Cardiac muscle cell (in vitro differentiated cells and primary cell): ENCODE results near the gene A2M. TPM values are rescaled to one million over a fixed set of nuclear protein-coding genes. Genes with fewer than 3 reads are reported as not detected.

Experiments used
- DNase-seq, 2 donors: peaks; one replicate each; pipeline versions ENCODE4 v3.0.0 to v3.0.0-alpha.2; 2010 to 2017; ENCODE audit warnings: low read depth in 1 of 2, low spot score in 1 of 2
- H3K27ac ChIP-seq: fragments of 200-600 bp; sonication (generic); 2 replicates; pipeline ENCODE4 v1.5.1; 2016
- H3K27me3 ChIP-seq: fragments of 200-600 bp; sonication (generic); 2 replicates; pipeline ENCODE4 v1.6.0; 2016; ENCODE audit warnings: control low read depth
- H3K36me3 ChIP-seq: fragments of 200-600 bp; sonication (generic); 2 replicates; pipeline ENCODE4 v1.5.1; 2016; ENCODE audit warnings: control low read depth
- H3K4me1 ChIP-seq: fragments of 200-600 bp; sonication (generic); 2 replicates; pipeline ENCODE4 v1.8.1; 2017; ENCODE audit warnings: low read depth, mild to moderate bottlenecking, mixed run types
- H3K4me3 ChIP-seq: fragments of 200-600 bp; sonication (generic); 2 replicates; pipeline ENCODE4 v1.5.1; 2016; ENCODE audit warnings: mild to moderate bottlenecking
- H3K9me3 ChIP-seq: fragments of 200-600 bp; sonication (generic); 2 replicates; pipeline ENCODE4 v1.5.1; 2017; ENCODE audit warnings: low read depth, mild to moderate bottlenecking, control low read depth
- polyA plus RNA-seq: library from polyadenylated mRNA; unstranded; fragments of >200 nt; fragmentation: Nextera tagmentation; extraction: Ambion mirVana; gene quantifications from 2 replicates; pipeline ENCODE4 v1.2.1, GENCODE V29; 2016
- total RNA-seq: library from RNA; depleted of rRNA; stranded (reverse); fragments of >200 nt; gene quantifications from 2 replicates; pipeline ENCODE4 v1.2.3, GENCODE V29; 2016
- TF ChIP-seq, protein P1 (sequence below): IDR thresholded peaks from 2 replicates; pipeline ENCODE4 v1.5.1; 2012; ENCODE audit warnings: low read depth, mild to moderate bottlenecking, low read length

Gene A2M
- total and polyA plus RNA-seq, 2 experiments from 2014 or later: 63.5 to 104 TPM

- no peaks in the 10 kb centered on the region for H3K36me3 ChIP-seq
- H3K27me3 ChIP-seq: no peaks in the 10 kb centered on the region
- no peak for DNase-seq
- TF ChIP-seq, protein P1, sequence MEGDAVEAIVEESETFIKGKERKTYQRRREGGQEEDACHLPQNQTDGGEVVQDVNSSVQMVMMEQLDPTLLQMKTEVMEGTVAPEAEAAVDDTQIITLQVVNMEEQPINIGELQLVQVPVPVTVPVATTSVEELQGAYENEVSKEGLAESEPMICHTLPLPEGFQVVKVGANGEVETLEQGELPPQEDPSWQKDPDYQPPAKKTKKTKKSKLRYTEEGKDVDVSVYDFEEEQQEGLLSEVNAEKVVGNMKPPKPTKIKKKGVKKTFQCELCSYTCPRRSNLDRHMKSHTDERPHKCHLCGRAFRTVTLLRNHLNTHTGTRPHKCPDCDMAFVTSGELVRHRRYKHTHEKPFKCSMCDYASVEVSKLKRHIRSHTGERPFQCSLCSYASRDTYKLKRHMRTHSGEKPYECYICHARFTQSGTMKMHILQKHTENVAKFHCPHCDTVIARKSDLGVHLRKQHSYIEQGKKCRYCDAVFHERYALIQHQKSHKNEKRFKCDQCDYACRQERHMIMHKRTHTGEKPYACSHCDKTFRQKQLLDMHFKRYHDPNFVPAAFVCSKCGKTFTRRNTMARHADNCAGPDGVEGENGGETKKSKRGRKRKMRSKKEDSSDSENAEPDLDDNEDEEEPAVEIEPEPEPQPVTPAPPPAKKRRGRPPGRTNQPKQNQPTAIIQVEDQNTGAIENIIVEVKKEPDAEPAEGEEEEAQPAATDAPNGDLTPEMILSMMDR: no peak
- no peaks in the 10 kb centered on the region for H3K9me3 ChIP-seq
- no peak overlapping the region for H3K4me3 ChIP-seq
- H3K4me1 ChIP-seq: peaks cover 3% of the 10 kb centered on the region
- no peak overlapping the region for H3K27ac ChIP-seq
These were observed 8.8 kb downstream of the A2M start for GRCh38 chr12:9106610-9107541.

DNA sequence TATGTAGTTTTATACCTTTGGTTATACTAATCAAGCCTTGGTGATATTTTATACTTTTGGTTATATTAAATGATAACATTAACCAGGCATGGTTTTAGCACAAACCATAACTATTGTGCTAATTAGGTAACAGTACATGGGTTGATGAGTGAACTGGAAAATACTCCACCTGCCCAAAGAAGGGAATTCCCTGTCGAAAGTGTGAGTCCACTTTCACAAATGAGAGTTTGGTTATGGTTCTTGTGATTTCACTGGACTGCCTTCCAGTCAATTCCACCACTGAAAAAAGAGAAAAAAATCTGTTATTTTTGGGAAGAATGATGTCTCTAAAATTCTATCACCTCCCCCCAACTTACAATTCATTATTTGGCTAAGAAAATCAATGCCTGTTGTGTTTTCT, 9.7 kb downstream of the A2M start:
- H3K4me1 ChIP-seq: peaks cover 3% of the 10 kb centered on the region
- H3K36me3 ChIP-seq: no peaks in the 10 kb centered on the region
- H3K9me3 ChIP-seq: no peaks in the 10 kb centered on the region
- H3K27ac ChIP-seq: no peak overlapping the region
- H3K27me3 ChIP-seq: no peaks in the 10 kb centered on the region
- no peak overlapping the region for H3K4me3 ChIP-seq
- no peak for DNase-seq
- TF ChIP-seq, protein P1: no peak

DNA sequence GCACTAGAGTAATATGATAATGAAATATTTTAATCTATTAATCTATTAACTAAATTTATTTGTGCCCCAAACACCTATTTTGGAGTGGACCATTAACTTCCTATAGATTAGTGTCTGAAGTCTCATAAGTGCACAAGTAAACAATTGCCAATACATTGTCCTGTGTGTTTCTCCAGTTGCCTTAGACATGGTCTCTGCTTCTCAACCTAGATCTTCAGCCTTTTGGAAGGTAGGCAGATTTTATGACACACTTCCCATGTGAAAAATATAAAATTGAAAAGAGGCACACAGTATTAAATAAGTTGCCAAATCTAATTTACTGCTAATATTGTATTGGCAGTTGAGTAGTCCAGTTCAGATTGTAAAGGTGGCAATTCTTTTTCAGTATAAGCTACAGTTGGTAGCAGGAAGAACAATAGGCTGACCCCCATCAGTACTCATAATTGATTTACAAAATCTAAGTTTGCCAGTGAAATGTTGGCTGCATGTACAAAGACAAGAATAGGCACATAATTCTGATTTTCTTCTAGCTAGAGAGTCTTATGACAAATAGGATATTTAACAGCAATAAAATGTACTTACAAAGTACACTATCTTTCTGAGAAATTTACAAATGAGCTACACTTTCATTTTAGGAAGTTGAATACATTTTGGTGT, 10.8 kb downstream of the A2M start:
- peaks cover 3% of the 10 kb centered on the region for H3K4me1 ChIP-seq
- H3K27ac ChIP-seq: no peak overlapping the region
- no peak overlapping the region for H3K4me3 ChIP-seq
- no peaks in the 10 kb centered on the region for H3K9me3 ChIP-seq
- H3K36me3 ChIP-seq: no peaks in the 10 kb centered on the region
- no peaks in the 10 kb centered on the region for H3K27me3 ChIP-seq
- no peak for DNase-seq
- TF ChIP-seq, protein P1: no peak

GRCh38 chr12:9104087-9104486, 11.6 kb downstream of the A2M start:
- Histone ChIP-seq H3K27ac (no peak overlapping the region), H3K4me3 (no peak overlapping the region), H3K4me1 (peaks cover 2% of the 10 kb centered on the region), H3K27me3 (no peaks in the 10 kb centered on the region), H3K36me3 (peaks cover 2% of the 10 kb centered on the region), H3K9me3 (no peaks in the 10 kb centered on the region)
- TF ChIP-seq, protein P1: no peak
- DNase-seq: no peak

DNA sequence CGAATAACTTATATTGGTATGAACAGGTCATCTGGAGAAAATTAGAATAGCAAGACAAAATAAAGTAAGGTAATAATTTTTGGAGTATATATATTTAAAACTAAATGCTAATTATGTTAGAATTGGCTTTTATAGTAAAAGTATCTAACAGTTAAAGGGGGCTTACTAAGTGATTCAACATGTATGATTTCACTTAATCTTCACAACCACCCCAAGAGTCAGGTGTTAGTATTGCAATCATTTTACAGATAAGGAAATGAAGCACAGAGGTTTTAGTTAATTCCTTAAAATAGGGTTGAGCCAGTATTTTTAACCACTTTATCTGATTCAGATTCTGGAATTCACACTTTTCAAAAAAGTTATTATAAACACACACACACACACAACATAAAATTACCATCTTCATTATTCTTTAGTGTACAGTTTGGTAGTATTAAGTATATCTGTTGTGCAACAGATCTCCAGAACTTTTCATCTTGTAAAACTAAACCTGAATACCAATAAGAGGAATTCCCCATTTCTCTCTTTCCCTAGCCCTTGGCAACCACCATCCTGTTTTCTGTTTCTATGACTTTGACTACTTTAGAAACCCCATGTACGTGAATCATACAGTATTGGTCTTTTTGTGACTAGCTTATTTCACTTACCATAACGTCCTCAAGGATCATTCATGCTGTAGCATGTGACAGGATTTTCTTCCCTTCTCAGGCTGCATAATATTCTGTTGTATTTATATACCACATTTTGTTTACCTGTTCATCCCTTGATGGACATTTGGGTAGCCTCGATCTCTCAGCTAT, 12.5 kb downstream of the A2M start:
- H3K4me3 ChIP-seq: no peak overlapping the region
- no peaks in the 10 kb centered on the region for H3K27me3 ChIP-seq
- H3K4me1 ChIP-seq: no peaks in the 10 kb centered on the region
- H3K9me3 ChIP-seq: no peaks in the 10 kb centered on the region
- TF ChIP-seq, protein P1: no peak
- DNase-seq: no peak
- no peak overlapping the region for H3K27ac ChIP-seq
- H3K36me3 ChIP-seq: peaks cover 2% of the 10 kb centered on the region
